Measurements from ENCODE around the gene C11orf97. TPM values are rescaled to one million over a fixed set of nuclear protein-coding genes. Genes with fewer than 3 reads are reported as not detected.
"Not testable (repeated sequence)": the region's sequence is repeated elsewhere in the genome, so short reads cannot be mapped to it uniquely, and the experiment has no call there.

Gene C11orf97
- total RNA-seq, 1 donor from 2014 or later = not detected

GRCh38 chr11:94553938-94554337 is 41.7 kb downstream of the C11orf97 start:
- Mint-ChIP-seq H3K27ac (no peak overlapping the region), H3K4me3 (no peak overlapping the region), H3K4me1 (ENCODE audit: unreplicated experiment) (no peaks in the 10 kb centered on the region), H3K36me3 (peaks cover 6% of the 10 kb centered on the region), H3K27me3 (no peaks in the 10 kb centered on the region), H3K9me3 (no peaks in the 10 kb centered on the region)
- no peak for TF ChIP-seq CTCF (conservative IDR thresholded peaks at IDR 0.05)
- no peak for DNase-seq (ENCODE audit: extremely low spot score, unreplicated experiment)

- not testable (repeated sequence) for H3K4me1 Mint-ChIP-seq (ENCODE audit: unreplicated experiment); H3K27ac Mint-ChIP-seq; H3K27me3 Mint-ChIP-seq; DNase-seq (ENCODE audit: extremely low spot score, unreplicated experiment); H3K4me3 Mint-ChIP-seq; H3K9me3 Mint-ChIP-seq; H3K36me3 Mint-ChIP-seq
Observed at GRCh38 chr11:94555752-94556329, 43.6 kb downstream of the C11orf97 start.

GRCh38 chr11:94557421-94557820 is 45.2 kb downstream of the C11orf97 start:
- Mint-ChIP-seq H3K36me3 (no peaks in the 10 kb centered on the region), H3K4me3 (no peak overlapping the region), H3K27me3 (no peaks in the 10 kb centered on the region), H3K27ac (no peak overlapping the region), H3K9me3 (no peaks in the 10 kb centered on the region), H3K4me1 (ENCODE audit: unreplicated experiment) (peaks cover 9% of the 10 kb centered on the region)
- DNase-seq (ENCODE audit: extremely low spot score, unreplicated experiment) = no peak
- TF ChIP-seq CTCF (conservative IDR thresholded peaks at IDR 0.05) = no peak

GRCh38 chr11:94557992-94558391 is 45.7 kb downstream of the C11orf97 start:
- no peaks in the 10 kb centered on the region for H3K9me3 Mint-ChIP-seq
- H3K27me3 Mint-ChIP-seq = no peaks in the 10 kb centered on the region

GRCh38 chr11:94558468-94558867 is 46.2 kb downstream of the C11orf97 start:
- Mint-ChIP-seq H3K27me3 (no peaks in the 10 kb centered on the region), H3K4me1 (ENCODE audit: unreplicated experiment) (peaks cover 16% of the 10 kb centered on the region), H3K36me3 (no peaks in the 10 kb centered on the region), H3K27ac (no peak overlapping the region), H3K9me3 (no peaks in the 10 kb centered on the region), H3K4me3 (no peak overlapping the region)
- no peak for TF ChIP-seq CTCF (conservative IDR thresholded peaks at IDR 0.05)
- no peak for DNase-seq (ENCODE audit: extremely low spot score, unreplicated experiment)

More at GRCh38 chr11:94557992-94558391, 45.7 kb downstream of the C11orf97 start:
- Mint-ChIP-seq H3K4me3 (no peak overlapping the region), H3K4me1 (ENCODE audit: unreplicated experiment) (peaks cover 14% of the 10 kb centered on the region), H3K36me3 (no peaks in the 10 kb centered on the region), H3K27ac (no peak overlapping the region)
- TF ChIP-seq CTCF (conservative IDR thresholded peaks at IDR 0.05) = no peak
- no peak for DNase-seq (ENCODE audit: extremely low spot score, unreplicated experiment)

GRCh38 chr11:94558932-94559331 is 46.7 kb downstream of the C11orf97 start:
- Mint-ChIP-seq H3K27me3 (no peaks in the 10 kb centered on the region), H3K4me1 (ENCODE audit: unreplicated experiment) (peaks cover 16% of the 10 kb centered on the region), H3K9me3 (no peaks in the 10 kb centered on the region), H3K36me3 (no peaks in the 10 kb centered on the region), H3K4me3 (no peak overlapping the region), H3K27ac (no peak overlapping the region)
- no peak for DNase-seq (ENCODE audit: extremely low spot score, unreplicated experiment)
- no peak for TF ChIP-seq CTCF (conservative IDR thresholded peaks at IDR 0.05)
